Measurements from ENCODE around the gene CHRNA4.

GRCh38 chr20:63369724-63370617, 8.8 kb upstream of the CHRNA4 start:
- no peak for TF ChIP-seq TCF7L2 (IDR thresholded peaks at IDR 0.05; ENCODE audit: low read depth, low read length)
- TF ChIP-seq, protein P1, sequence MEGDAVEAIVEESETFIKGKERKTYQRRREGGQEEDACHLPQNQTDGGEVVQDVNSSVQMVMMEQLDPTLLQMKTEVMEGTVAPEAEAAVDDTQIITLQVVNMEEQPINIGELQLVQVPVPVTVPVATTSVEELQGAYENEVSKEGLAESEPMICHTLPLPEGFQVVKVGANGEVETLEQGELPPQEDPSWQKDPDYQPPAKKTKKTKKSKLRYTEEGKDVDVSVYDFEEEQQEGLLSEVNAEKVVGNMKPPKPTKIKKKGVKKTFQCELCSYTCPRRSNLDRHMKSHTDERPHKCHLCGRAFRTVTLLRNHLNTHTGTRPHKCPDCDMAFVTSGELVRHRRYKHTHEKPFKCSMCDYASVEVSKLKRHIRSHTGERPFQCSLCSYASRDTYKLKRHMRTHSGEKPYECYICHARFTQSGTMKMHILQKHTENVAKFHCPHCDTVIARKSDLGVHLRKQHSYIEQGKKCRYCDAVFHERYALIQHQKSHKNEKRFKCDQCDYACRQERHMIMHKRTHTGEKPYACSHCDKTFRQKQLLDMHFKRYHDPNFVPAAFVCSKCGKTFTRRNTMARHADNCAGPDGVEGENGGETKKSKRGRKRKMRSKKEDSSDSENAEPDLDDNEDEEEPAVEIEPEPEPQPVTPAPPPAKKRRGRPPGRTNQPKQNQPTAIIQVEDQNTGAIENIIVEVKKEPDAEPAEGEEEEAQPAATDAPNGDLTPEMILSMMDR (IDR thresholded peaks at IDR 0.05) = no peak
- no peak for TF ChIP-seq POLR2AphosphoS5 (IDR thresholded peaks at IDR 0.05; ENCODE audit: low read depth, low read length)
- TF ChIP-seq SIN3A (IDR thresholded peaks at IDR 0.05; ENCODE audit: borderline replicate concordance, insufficient read depth, low read depth, low read length) = no peak
- TF ChIP-seq REST (IDR thresholded peaks at IDR 0.05; ENCODE audit: insufficient read depth in 1 of 2, low read depth in 2 of 2, low read length in 1 of 2) = no peak
